ENCODE data around the gene CALCB. TPM values are rescaled to one million over a fixed set of nuclear protein-coding genes. Genes with fewer than 3 reads are reported as not detected.
A peak's percentile ranks its signal among the peaks of the same experiment; 100 is the strongest.

The CALCB gene
- total RNA-seq, 1 donor from 2014 or later: not detected

- DNase-seq: peak; percentile 48
These were observed 1.1 kb downstream of the CALCB start for GRCh38 chr11:15074206-15075161.

- no peak for DNase-seq
These were observed 1.8 kb downstream of the CALCB start for GRCh38 chr11:15075162-15075526.

- DNase-seq: no peak
These were observed 17.8 kb downstream of the CALCB start for GRCh38 chr11:15091175-15091574.

GRCh38 chr11:15091625-15092024 lies 18.2 kb downstream of the CALCB start:
- no peak for DNase-seq

GRCh38 chr11:15093432-15093831 lies 20.0 kb downstream of the CALCB start:
- DNase-seq: no peak

GRCh38 chr11:15095736-15096228 lies 22.4 kb downstream of the CALCB start:
- DNase-seq: no peak

- DNase-seq: no peak
These were observed 24.0 kb downstream of the CALCB start for GRCh38 chr11:15097411-15097810.

GRCh38 chr11:15099267-15099666 lies 25.9 kb downstream of the CALCB start:
- no peak for DNase-seq

GRCh38 chr11:15101072-15101709 lies 27.8 kb downstream of the CALCB start:
- DNase-seq: peak; percentile 41

GRCh38 chr11:15104166-15104565 lies 30.8 kb downstream of the CALCB start:
- DNase-seq: no peak

GRCh38 chr11:15106201-15106965 lies 33.0 kb downstream of the CALCB start:
- no peak for DNase-seq

GRCh38 chr11:15107730-15108515 lies 34.5 kb downstream of the CALCB start:
- DNase-seq: no peak

GRCh38 chr11:15108592-15109130 lies 35.3 kb downstream of the CALCB start:
- no peak for DNase-seq

GRCh38 chr11:15109602-15110001 lies 36.2 kb downstream of the CALCB start:
- DNase-seq: no peak

- DNase-seq: no peak
These were observed 37.8 kb downstream of the CALCB start for GRCh38 chr11:15111215-15111614.

GRCh38 chr11:15112131-15112541 lies 38.7 kb downstream of the CALCB start:
- DNase-seq: no peak

GRCh38 chr11:15113381-15113780 lies 40.0 kb downstream of the CALCB start:
- no peak for DNase-seq

- DNase-seq: no peak
These were observed 41.4 kb downstream of the CALCB start, which contains the start of gene INSC for GRCh38 chr11:15114501-15115475. INSC (plus strand) TSS chr11:15114923; CDS start chr11:15149175, 34,252 bp downstream.

GRCh38 chr11:15115686-15116085 lies 42.3 kb downstream of the CALCB start:
- DNase-seq: no peak

GRCh38 chr11:15117751-15118150 lies 44.4 kb downstream of the CALCB start:
- no peak for DNase-seq
